ENCODE results near the gene IQCN.

The IQCN gene

DNA sequence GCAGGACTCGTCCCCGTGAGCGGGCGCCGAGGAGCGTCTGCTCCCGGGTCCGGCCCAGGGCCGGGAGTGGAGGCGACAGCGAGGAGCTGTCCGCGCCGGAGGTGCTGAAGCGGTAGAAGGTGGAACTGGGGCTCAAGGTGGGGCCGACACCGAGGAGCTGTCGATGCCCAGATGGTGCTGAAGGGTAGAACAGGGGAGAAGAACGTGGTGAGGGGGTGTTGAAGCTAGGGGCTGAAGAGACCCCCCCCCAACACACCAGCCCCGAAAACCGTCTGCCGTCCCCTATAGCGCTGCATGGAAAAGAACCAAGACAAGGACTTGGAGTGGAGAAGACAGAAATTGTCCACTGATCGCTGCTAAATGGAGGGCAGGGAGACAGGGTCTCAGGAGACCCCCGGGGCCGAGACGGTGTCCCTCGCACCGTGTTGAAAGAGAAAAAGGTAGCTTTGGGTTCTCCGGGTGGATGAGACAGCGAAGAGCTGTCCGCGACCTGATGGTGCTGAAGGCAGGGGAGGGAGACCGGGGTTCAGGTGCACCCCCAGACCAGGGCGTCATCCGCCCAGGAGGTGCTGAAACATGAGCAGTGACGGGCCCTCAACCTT lies 40.9 kb downstream of the IQCN start:
- peak; percentile 46 for DNase-seq (ENCODE audit: low spot score)

DNA sequence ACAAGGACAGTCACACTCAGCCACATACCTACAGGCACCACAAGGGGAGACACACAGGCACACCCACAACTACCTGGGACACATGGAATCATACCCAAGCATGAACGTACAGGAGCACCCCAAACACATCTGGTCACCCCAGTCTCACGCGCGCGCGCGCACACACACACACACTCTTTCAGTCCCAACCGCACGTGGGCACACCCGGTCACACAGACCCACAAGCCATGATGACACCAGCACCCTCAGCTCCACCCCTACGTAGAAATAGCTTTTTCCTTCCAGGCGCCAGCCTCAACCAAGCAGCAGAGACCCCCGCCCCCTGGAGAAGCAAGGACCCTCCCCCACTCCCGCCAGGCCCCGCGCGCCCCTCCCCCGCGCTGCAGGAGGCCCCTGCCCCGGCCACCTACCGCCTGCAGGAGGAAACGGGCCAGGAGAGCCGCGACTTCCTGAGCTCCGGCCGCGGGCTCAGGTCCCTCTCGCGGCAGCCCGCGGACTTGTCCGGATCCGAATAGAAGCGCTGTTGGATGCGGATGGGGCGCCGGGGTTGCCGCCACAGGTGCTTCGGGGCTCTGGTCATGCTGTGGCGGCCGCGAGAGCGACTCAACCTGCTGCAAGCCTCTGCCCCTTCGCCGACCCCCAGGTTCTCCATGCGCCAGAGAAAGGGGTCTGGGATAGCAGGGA lies 41.6 kb downstream of the IQCN start:
- peak; percentile 74 for DNase-seq (ENCODE audit: low spot score)

DNA sequence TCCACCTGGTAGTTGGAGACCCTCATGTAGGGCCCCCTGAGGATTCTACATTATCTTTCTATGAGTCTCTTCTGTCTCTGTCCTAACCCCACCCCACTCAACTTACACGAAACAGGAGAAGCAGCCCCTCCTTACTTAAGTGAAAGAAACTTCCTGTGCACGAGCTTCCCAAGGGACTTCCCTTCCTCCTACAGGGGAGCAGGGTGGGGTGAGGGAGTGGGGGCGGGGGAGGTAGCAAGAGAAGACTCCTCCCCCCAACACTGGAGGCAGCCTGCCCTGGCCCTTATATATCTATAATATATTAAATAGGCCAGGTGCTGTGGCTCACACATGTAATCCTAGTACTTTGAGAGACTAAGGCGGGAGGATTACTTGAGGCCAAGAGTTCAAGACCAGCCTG lies 42.5 kb downstream of the IQCN start:
- DNase-seq (ENCODE audit: low spot score): no peak

DNA sequence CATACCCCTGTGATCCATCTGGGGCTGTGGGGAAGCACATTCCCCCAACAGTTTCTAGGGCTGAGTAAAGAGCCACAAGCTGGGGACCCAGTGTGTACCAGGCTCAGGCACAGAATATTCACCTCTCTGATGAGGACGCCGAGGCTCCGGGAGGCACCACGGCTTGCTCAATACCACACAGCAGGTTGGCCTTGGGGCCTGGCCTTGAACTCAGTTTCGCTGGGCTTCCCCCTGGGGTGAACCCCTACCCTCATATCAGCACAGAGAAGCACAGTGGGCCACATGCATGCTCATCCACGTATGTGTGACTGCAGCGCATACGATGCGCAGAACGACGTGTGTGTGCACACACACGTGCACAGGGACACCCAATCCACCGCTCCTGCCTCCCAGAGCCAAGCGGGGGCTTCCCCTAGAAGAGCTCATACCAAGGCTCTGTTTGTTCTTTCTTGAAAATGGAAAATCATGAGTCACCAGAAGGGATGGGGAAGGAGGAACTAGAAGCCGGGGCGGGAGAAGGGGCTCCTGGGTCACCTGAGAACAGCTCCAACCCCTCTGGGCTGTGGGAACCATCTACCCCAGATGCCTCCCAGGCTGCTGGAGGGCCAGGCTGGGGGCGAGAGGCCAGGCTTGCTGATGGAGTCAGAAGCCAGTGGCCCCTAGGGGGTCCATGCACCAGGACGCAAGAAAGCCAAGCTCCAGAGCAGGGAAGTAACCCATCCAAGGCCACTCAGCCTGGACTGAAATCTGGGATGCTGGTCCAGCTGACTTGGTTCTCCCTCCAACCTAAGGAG lies 43.1 kb downstream of the IQCN start:
- no peak for DNase-seq (ENCODE audit: low spot score)

DNA sequence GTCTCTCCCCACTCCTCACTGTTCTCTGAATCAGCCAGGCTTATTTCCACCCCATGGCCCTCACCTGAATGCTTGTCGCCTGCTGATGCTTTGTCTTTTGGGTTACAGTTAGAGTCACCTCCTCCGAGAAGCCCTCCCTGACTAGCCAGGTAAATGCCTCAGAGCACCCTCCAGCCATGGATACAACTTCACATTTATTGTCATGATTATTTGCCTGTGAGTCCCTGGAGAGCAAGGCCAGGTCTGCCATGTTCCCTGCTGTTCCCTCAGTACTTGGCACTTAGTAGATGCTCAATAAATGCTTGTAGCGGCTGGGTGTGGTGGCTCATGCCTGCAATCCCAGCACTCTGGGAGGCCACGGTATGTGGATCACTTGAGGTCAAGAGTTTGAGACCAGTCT lies 44.3 kb downstream of the IQCN start:
- no peak for DNase-seq (ENCODE audit: low spot score)

DNA sequence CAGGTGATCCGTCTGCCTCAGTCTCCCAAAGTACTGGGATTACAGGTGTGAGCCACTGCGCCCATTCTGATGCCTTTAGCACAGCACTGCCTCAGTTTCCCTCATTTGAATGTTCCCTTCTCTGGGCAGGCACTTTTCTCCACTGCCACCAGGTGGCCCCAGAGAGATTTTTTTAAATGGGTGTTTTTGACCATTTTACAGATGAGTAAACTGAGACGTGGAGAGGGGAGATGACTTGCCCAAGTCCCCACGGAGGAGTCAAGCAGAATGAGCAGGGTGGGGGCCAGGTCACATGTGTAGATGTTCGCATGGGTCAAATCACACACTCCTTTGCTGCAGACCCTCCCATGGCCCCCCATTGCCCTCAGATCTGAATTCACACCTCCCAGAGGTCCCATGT lies 44.8 kb downstream of the IQCN start:
- no peak for DNase-seq (ENCODE audit: low spot score)

DNA sequence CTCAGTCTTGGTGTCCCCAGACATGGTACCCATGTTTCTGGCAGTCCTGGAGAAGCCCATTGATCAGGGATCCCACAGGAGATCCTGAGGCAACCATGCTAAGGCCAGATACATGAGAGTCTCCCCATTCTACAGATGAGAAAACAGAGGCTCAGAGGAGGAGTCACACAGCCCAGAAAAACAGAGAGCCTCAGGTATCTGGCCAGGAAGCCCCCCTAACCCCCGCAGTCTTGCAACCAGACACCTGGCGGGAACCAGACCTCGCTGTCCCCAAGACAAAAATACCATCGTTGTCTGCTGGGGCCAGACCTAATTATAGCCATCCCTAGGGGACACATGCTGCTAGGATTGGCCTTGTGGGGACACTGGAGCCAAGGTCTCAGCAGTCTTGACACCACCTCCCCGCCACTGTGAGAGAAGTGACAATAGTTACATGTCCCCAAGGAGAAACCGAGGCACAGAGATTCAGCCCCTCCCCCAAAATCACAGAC lies 46.4 kb downstream of the IQCN start:
- peak; percentile 51 for DNase-seq (ENCODE audit: low spot score)

DNA sequence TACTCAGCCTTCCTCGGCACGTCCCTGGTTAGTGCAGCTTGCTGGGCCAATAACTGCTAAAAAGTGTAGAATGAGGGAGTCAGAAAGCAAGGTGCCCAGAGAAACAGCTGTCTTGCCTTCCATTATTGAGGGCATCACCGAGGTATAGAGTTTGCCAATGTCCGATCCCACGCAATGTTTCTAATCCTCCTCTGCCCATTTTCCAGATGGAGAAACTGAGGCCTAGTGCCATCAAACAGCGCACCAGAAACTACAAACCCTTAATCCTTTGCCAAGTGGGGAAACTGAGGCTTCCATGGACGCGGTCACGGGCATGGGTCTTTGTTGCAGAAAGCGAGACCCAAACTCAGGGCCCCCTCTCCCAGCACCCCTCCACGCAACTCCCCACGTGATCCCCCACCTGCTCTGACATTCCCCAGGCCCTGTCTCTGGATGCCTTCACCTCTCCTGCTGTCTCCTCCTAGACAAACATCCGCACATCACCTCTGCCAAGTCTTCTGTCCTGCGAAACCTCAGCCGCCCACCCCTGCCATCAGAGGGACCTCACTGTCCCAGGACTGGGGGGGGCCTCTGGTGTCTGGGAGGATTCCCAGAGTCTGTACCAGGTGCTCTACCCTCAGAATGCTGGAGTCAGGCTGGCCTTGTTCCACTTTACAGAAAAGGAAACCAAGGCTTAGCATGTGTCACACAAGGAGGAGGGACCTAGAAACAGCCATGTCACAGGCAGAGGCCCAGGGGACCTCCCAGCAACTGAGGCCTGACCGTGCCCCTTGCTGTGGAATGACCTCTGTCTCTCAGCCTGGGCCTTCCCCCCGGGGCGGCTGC lies 47.1 kb downstream of the IQCN start:
- no peak for DNase-seq (ENCODE audit: low spot score)

DNA sequence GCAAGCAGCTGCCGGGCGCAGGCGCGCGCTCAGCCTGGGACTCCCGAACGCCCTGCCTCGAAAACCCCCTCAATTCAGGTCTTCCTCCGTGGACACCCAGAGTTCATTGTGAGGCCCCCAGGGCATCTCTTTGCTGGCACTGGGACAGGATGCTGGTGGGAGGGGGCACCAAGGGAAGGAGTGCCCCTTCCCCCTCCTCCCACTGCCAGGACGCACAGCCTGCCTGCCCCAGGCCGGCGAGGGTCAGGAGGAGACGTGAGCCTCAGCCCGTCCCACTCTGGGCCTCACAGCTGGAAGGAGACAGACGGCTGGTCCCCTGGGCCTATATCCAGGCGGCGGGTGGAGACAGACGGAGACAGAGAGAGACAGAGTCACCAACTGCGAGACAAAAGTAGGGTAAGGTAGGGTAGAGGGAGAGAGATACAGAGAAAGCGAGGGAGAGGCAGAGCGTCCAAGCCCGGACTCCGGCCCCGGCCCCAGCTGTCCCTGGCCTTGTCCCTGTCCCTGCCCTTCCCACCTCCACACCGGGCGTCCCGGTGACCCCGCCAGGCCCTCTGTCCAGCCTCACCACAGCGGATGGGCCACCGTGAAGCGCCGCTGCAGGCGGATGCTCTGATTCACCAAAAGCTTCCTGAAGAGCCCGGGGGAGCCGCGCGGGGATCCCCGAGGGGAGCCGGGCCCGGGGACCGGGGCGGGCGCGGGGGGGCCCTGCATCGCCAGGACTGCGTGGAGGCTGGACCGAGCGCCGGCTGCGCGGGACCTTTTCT lies 48.4 kb downstream of the IQCN start, which contains the start of gene PDE4C:
PDE4C (minus strand) TSS at position 737 of the 767 bp plus-strand sequence; CDS start at position 714, 23 bp downstream.
- peak; percentile 52 for DNase-seq (ENCODE audit: low spot score)

DNA sequence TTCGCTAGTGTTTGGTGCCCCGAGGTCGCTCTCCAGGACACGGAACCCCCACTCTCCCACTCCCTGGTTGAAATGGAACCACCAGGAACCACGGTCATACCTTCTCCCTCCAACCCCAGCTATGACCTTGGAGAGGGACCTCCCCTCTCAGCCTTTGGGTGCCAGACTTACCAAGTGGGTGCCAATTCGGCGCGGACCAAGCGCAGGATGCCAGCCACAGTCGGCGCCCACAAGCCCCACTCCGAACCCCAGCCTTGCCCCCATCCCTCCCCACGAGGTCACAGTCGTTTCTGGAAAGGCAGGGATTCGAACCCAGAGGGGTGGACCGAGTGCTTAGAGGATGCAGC lies 48.9 kb downstream of the IQCN start:
- DNase-seq (ENCODE audit: low spot score): no peak

DNA sequence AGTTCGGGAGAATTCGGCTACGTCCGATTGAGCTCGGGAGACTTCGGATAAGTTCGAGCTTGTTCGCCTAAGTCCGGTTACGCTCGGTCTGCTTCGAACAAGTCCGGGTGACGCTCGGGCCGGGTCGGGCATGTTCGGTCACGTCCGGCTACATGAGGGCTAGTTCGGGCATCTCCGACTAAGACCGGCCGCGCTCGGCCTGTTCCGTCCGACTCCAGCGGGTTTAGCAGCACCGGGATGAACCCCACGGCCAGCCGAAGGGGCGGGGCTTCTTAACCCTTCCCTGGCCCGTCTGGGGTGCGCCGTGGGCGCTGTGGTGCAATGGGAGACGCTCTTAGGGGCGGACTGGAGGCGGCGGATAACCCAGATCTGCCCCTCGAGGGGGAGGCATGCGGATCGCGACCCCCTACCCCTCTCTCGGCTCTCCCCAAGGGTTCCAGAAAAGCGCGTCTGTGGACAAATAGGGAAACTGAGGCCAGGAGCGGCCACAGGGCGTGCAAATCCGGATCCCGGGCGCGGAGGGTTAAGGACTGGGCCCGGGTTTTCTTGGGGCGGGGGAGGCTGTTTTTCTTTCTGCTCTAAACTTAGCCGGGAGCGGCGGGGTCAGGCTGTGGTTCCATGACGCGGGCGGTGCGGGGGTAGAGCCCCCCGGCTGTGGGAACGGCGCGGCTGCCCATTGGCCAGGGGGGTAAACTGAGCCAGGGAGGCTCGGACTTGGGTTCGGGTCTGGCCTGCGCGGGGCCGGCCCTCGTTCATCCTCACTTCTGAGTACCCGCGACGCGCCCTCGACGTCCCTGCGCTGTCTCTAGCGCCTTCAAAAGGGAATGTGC lies 49.5 kb downstream of the IQCN start:
- peak; percentile 93 for DNase-seq (ENCODE audit: low spot score)

DNA sequence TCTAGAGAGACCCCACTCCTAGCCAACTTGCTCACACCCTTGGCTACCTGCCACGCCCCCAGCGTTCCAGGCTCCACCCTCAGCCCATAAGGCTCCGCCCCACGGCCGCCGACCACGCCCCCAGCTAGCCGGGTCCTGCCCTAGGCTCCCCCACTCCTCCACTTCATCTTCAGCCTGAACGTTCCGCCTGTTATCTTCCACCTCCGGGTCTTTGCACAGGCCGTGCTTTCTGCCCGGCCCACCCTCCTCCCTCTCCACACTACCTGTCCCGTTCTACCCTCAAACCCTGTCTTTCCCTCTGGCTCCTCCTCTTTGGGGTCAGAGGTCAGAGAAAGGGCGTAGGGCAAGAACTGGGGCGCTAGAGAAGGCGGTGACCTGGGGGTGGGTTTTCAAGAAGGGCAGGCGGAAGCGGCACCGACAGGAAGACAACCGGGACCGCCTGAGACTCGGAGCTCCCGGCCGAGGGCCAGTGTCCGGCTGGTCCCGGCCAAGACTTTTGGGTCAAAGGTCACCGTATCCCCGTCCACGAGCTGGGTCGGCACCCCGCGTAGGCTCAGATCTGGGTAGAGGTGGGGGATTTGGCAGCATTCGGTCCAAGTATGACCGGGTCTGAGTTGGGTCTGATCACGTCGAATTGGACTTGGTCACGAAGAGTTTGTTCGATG lies 50.3 kb downstream of the IQCN start:
- DNase-seq (ENCODE audit: low spot score): peak; percentile 59

DNA sequence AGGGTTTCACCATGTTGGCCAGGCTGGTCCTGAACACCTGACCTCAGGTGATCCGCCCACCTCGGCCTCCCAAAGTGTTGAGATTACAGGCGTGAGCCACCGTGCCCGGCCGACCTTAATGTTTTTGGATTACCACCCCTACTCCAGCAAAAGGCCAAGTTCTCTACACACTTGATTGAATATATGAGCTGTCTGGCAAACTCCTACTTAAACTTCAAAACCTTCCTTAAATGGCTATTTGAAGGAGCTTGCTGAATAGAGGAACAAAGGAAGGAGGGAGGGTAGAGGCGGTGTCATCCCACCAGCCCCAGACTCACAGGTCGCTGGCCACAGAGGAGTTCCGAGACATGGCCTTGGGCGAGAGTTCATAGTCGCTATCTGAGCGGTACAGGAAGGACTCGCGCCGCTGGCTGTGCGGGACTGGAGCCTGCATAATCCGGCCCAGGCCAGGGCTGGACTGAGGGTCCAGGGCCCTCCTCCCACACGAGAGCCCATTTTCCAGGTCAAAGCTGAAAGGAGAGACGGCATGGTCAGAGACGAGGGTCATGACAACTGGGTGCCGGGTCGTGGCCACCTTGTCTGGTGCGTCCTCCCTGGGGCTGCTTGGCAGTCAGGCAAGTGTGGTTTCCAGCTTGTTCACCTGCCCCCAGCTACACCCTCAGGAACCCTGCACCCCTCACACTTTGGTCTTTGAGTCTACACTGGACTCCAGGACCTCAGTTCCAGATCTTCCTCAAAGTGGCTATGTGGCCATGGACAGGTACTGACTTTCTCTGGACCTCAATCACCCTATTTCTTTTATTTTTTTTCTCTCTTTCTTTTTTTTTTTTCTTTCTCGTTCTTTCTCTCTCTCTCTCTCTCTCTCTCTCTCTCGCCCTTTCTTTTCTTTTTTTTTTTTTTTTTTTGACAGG lies 52.2 kb downstream of the IQCN start:
- DNase-seq (ENCODE audit: low spot score): no peak

DNA sequence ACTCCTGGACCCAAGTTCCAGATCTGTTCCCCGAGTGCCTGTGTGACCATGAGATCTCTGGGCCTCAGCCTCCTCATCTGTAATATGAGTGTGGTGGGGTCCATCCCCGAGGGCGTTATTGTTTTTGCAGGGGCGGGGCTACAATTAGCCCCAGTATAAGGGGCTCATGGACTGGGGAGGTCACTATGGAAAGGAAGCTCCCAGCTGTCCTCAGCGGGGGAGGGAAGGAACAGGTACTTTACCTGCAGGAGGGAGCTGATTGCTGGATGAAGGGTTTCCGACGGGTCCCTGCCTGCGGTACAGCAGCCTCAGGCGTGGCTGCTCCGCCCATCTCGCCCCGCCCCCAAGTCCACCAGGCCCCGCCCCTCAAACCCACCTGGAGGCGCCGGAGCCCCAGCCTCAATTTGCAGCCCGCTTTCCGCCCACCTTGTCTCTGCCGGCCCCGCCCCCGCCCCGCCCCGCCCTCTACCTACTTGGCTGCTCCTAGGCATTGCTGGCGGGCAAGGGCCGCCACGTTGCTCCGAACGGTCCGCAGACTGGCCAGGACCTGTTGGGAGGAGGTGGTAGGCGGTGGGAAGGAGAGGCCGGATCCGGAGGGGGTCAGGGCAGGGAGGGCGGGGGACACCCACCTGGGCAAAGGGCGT lies 53.5 kb downstream of the IQCN start:
- DNase-seq (ENCODE audit: low spot score): no peak

DNA sequence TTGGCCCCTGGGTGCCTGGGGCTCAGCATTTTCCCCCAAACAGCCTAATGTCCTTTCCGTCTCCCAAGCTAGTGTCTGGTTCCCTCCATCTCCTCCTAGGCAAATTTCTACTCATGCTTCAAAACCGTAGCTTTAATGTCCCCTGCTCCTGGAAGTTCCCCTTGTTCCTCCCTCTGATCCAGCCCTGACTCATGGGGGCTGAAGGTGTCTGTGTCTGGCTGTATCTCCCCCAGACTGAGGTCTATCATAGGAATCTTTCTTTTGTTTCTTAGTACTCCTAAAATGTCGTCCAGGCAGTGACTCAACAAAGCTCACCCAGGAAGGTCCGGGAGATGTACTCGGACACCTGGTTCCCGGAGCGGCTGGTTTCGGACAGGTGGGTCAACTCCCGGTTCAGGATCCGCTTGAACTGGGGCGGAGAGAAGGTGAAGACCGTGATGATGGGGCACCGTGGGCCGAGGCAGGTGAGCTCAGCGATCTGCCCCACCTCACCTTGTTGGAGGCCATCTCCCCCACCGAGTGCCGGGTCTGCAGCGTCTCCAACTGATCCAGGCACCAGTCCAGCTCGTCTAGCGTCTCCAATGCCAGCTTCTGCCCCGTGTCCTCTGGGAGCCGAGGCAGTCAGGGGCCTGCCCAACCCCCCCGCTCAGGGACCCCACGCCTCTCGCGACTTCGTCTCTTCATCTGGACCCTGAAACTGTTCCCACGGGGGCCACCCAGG lies 54.2 kb downstream of the IQCN start:
- DNase-seq (ENCODE audit: low spot score): no peak

DNA sequence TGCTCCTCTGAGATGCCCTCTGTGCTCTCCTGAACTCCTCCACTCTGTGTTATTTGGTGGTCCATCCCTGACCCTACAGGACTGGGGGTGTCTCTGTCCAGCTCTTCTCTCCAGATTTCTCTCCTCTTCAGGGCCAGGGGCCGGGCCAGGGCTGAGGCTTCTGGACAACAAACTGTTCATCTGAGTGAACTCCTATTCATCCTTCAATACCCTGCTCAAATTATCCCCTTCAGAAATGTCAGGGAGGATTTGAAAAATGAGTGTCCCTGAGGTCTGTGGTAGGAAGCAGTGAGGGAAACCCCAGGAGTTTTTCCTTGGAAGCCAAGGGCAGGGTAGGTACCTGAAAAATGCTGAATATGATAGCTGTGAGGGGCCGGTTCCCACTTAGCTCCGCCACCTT lies 55.7 kb downstream of the IQCN start:
- no peak for DNase-seq (ENCODE audit: low spot score)

DNA sequence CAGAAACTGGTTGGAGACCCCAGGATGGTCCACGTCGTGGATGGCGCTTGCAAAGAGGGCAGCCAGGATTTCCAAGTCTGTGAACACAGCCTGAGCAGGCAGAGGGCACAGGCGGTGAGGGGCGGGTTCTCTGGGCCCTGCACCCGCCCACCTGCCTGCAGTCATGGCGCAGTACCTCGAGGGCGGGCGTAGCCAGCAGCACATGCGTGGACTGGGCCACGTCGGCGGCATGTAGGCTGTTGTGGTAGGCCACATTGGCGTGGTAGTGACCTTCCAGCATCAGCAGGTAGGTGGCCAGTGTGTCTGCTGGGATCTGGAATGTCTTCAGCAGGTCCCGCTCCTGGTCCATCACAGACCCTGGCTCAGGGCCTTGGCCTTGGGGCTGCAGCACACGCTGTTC lies 56.1 kb downstream of the IQCN start:
- DNase-seq (ENCODE audit: low spot score): no peak
